Psoas muscle (tissue), 8 donors: Measurements from ENCODE around the gene DNMT1. TPM values are rescaled to one million over a fixed set of nuclear protein-coding genes. Genes with fewer than 3 reads are reported as not detected.
A peak's percentile ranks its signal among the peaks of the same experiment; 100 is the strongest.

ENCODE experiments used
- ATAC-seq, 4 donors: fragments of 200-7000 bp; cut with Tn5 transposase; one replicate each; pipeline ENCODE4 v1.9.1; 2020; ENCODE audit warnings: moderate library complexity in 3 of 4, mild to moderate bottlenecking in 2 of 4
- DNase-seq, 2 donors: peaks; one replicate each; pipeline ENCODE4 v3.0.0-alpha.2; 2020
- H3K27ac ChIP-seq: fragments of 200-600 bp; one replicate; pipeline ENCODE4 v1.8.0; 2022
- H3K27me3 ChIP-seq, 3 donors: fragments of 200-600 bp in 1 of 3; one replicate each; pipeline versions ENCODE4 v1.6.1 to v1.8.0; 2013 to 2022; ENCODE audit warnings: low read length in 2 of 3, mild to moderate bottlenecking in 2 of 3, moderate library complexity in 1 of 3; ENCODE audit not compliant: insufficient read depth in 3 of 3
- H3K36me3 ChIP-seq, 2 donors: fragments of 200-600 bp in 1 of 2; one replicate each; pipeline versions ENCODE4 v1.6.1 to v1.8.0; 2013 to 2022; ENCODE audit warnings: low read depth in 1 of 2, mild to moderate bottlenecking in 1 of 2, moderate library complexity in 1 of 2; ENCODE audit not compliant: insufficient read depth in 1 of 2
- H3K4me1 ChIP-seq: fragments of 200-600 bp; one replicate; pipeline ENCODE4 v1.8.0; 2022
- H3K4me3 ChIP-seq: fragments of 200-600 bp; one replicate; pipeline ENCODE4 v1.8.0; 2022; ENCODE audit warnings: mild to moderate bottlenecking
- H3K9me3 ChIP-seq: fragments of 200-600 bp; one replicate; pipeline ENCODE4 v1.8.0; 2022
- CTCF ChIP-seq: fragments of 200-600 bp; IDR thresholded peaks from one replicate; pipeline ENCODE4 v1.8.0; 2022; ENCODE audit warnings: antibody characterized with exemption
- WGBS, 3 donors: extraction: QIAGEN DNeasy Blood & Tissue Kit; methylation state at CpG; one replicate each; pipeline versions ENCODE4 v1.1.6 to v1.1.7; 2013; 5-methylcytosine and 5-hydroxymethylcytosine counted together
- intact Hi-C, 2 donors: fragments of 100-400 bp; cut with DNase I; formaldehyde crosslinking; loops; one replicate each; pipeline versions ENCODE4 v1.11.0 to v1.14.2; 2022
- polyA plus RNA-seq, 3 donors: library from polyadenylated mRNA; stranded (reverse); fragments of 200-250 nt; gene quantifications; one replicate each; pipeline ENCODE4 v1.2.3, GENCODE V29; 2013
- total RNA-seq, 4 donors: library from RNA; stranded (reverse); fragmentation: NEBNext Ultra II Directional in 2 of 4; extraction: Animal tissue kit (Norgen Biotek cat#: 25700) in 2 of 4; gene quantifications; one replicate each; pipeline versions ENCODE4 v1.2.1 to v1.2.4, GENCODE V29; 2021 to 2023
- donor health status: healthy with polysubstance abuse.
- donor health status: DM: no; HTN: no; CAD: no; lungs with moderate emphysema.
- donor health status: Bipolar disorder and iron deficiency.
- donor health status: healthy.
- donor health status: DM: yes; HTN: yes; CAD: no.
- donor health status: DM: no; HTN: no; CAD: no.
- donor health status: DM: no; HTN: no; CAD: no.
- donor health status: DM: yes; HTN: yes; CAD: no.

The DNMT1 gene
- total and polyA plus RNA-seq, 7 donors = 7.1 to 25.2 (median 13.5) TPM

GRCh38 chr19:10126213-10126639 lies 68.5 kb downstream of the DNMT1 start:
- no peak for TF ChIP-seq CTCF
- Histone ChIP-seq H3K27me3 (no peaks in the 10 kb centered on the region), H3K27ac (no peak overlapping the region), H3K4me1 (no peaks in the 10 kb centered on the region), H3K9me3 (no peaks in the 10 kb centered on the region), H3K36me3 (no peaks in the 10 kb centered on the region), H3K4me3 (no peak overlapping the region)
- intact Hi-C loops = no loop called here
- 85 to 93% (median 89%) methylated on average over 4 of the region's 4 CpGs for WGBS, 3 donors
- no peak for ATAC-seq
- DNase-seq = no peak

DNA sequence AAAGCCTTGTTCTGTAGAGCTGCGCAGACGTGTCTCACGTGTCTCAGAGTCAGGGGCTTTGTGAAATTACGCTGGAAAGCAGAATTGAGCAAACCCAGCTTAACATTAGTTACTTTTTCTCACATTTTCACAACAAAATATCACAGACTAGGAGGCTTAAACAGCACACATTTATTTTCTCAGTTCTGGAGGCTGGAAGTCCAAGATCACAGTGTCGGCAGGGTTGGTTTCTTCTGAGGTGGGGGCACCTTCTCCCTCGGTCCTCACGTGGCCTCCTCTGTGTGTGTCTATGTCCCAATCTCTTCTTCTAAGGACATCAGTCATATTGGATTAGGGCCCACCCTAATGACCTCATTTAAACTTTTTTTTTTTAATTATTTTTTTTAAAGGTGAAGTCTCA lies 70.3 kb downstream of the DNMT1 start:
- no peak overlapping the region for H3K4me3 ChIP-seq
- H3K4me1 ChIP-seq = no peaks in the 10 kb centered on the region
- no peaks in the 10 kb centered on the region for H3K36me3 ChIP-seq
- no peaks in the 10 kb centered on the region for H3K27me3 ChIP-seq
- no peak for TF ChIP-seq CTCF
- no peak for DNase-seq
- ATAC-seq = no peak
- intact Hi-C loops = no loop called here
- no peak overlapping the region for H3K27ac ChIP-seq
- 93 to 95% (median 94%) methylated on average over 7 of the region's 7 CpGs for WGBS, 3 donors
- H3K9me3 ChIP-seq = no peaks in the 10 kb centered on the region

GRCh38 chr19:10122045-10122444 lies 72.7 kb downstream of the DNMT1 start:
- no peaks in the 10 kb centered on the region for H3K9me3 ChIP-seq
- 58 to 74% (median 66%) methylated on average over 6 of the region's 6 CpGs for WGBS, 3 donors
- intact Hi-C loops = no loop called here
- H3K27ac ChIP-seq = no peak overlapping the region
- TF ChIP-seq CTCF = no peak
- peaks cover 7% of the 10 kb centered on the region for H3K4me1 ChIP-seq
- H3K36me3 ChIP-seq = peaks cover 3 to 16% of the 10 kb centered on the region in 2 donors
- DNase-seq = no peak
- ATAC-seq = no peak
- H3K4me3 ChIP-seq = no peak overlapping the region
- no peaks in the 10 kb centered on the region for H3K27me3 ChIP-seq

- peaks cover 15% of the 10 kb centered on the region for H3K4me1 ChIP-seq
- peaks cover 4 to 27% of the 10 kb centered on the region in 2 donors for H3K36me3 ChIP-seq
- 60 to 67% (median 61%) methylated on average over 9 of the region's 9 CpGs for WGBS, 3 donors
- no peak for ATAC-seq
- intact Hi-C loops = no loop called here
- no peak for DNase-seq
- H3K27me3 ChIP-seq = no peaks in the 10 kb centered on the region
- H3K4me3 ChIP-seq = peak overlapping the region; percentile 97
- no peaks in the 10 kb centered on the region for H3K9me3 ChIP-seq
- no peak for TF ChIP-seq CTCF
- no peak overlapping the region for H3K27ac ChIP-seq
Measured at GRCh38 chr19:10120538-10121189, 74.1 kb downstream of the DNMT1 start.

DNA sequence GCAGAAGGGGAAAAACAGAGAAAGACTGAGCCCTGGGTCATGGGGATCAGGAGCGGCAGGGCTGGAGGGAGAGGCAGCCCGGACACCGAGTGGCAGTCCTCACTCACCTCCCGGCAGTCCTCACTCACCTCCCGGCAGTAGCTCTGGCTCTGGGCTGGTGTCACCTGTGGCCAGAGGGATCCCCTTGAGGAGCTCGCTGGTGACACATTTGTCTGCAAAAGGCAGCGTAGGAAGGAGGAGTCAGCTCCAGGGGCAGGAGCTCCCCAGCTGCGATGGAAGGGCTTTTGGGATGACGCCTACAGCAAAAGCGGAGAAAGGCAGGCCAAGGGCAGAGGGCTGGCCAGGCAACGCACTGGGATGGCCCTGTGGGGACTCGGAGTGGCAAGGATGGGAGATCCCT lies 75.8 kb downstream of the DNMT1 start:
- TF ChIP-seq CTCF = no peak
- peaks cover 4 to 44% of the 10 kb centered on the region in 2 donors for H3K36me3 ChIP-seq
- no peak for DNase-seq
- WGBS, 3 donors = 33 to 39% (median 34%) methylated on average over 12 of the region's 12 CpGs
- H3K9me3 ChIP-seq = no peaks in the 10 kb centered on the region
- no peaks in the 10 kb centered on the region for H3K27me3 ChIP-seq
- no peak for ATAC-seq
- intact Hi-C loops = loop anchor here in 1 of 2 donors (5.0 to 10.0 kb wide), 2 partner anchors 133 to 276 kb away; partner anchors contain the start of gene MRPL4
- peak overlapping the region; percentile 92 for H3K27ac ChIP-seq
- H3K4me3 ChIP-seq = peak overlapping the region; percentile 97
- H3K4me1 ChIP-seq = peaks cover 28% of the 10 kb centered on the region
